Prostate gland (tissue), 2 donors: Measurements from ENCODE around the gene PRAC1.

ENCODE experiments used
- POLR2A ChIP-seq: fragments of 450-650 bp; IDR thresholded peaks from one replicate; pipeline ENCODE4 v1.6.1; 2016; ENCODE audit warnings: antibody characterized with exemption, mild to moderate bottlenecking
- TF ChIP-seq, protein P1 (sequence below), 4 experiments: fragments of 200-600 bp in 2 of 4; fragments of 450-650 bp in 2 of 4; sonication (generic) in 2 of 4; IDR thresholded peaks; 1 replicate in 3 of 4; 2 replicates in 1 of 4; pipeline ENCODE4 v1.5.1; 2016 to 2019; ENCODE audit warnings: antibody characterized with exemption in 4 of 4, mild to moderate bottlenecking in 2 of 4, moderate library complexity in 2 of 4

DNA sequence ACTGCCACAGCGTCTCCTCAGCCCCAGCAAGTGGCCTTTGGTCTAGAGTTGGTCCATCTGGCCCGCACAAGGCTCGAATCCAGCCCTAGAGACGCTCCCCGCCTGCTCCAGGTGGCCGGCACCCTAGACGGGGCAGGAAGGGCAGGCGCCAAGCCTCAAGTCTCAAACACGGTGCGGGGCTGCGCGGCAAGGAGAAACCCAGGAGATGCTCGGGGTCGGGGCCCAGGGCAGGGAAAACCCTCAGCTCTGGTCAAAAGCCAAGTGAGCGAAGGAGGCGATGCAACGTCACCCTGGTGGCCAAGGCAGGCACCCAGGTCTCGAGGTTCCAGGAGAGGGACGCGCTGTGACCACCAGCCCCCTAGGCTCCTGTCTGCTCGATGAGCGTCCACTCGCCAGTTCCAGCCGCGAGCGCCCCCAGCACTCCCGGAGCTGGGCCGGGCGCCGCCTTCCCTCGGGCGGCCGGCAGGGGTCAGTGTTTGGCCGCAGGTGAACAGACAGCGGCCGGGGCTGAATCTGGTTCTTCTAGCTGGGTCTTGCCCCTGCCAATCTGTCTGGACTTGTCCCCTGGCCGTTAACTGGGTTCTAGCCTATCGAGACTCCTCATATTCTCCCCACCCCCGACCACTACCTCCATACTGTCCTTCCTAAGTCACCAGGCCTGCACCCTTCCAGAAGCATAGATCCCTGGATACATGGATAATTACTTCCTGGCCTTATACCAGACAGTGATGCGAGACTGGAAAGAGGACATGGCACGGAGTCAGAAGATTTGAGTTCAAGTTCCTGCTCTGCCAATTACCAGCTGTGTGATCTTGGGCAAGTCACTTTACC is 44.0 kb downstream of the PRAC1 start:
- TF ChIP-seq POLR2A: no peak
- TF ChIP-seq, protein P1, sequence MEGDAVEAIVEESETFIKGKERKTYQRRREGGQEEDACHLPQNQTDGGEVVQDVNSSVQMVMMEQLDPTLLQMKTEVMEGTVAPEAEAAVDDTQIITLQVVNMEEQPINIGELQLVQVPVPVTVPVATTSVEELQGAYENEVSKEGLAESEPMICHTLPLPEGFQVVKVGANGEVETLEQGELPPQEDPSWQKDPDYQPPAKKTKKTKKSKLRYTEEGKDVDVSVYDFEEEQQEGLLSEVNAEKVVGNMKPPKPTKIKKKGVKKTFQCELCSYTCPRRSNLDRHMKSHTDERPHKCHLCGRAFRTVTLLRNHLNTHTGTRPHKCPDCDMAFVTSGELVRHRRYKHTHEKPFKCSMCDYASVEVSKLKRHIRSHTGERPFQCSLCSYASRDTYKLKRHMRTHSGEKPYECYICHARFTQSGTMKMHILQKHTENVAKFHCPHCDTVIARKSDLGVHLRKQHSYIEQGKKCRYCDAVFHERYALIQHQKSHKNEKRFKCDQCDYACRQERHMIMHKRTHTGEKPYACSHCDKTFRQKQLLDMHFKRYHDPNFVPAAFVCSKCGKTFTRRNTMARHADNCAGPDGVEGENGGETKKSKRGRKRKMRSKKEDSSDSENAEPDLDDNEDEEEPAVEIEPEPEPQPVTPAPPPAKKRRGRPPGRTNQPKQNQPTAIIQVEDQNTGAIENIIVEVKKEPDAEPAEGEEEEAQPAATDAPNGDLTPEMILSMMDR (IDR thresholded peaks at IDR 0.05): peak; percentile 78 to 97 (median 95)
